CD14-positive monocyte (primary cell): ENCODE measurements around the gene CCDC40. TPM values are rescaled to one million over a fixed set of nuclear protein-coding genes. Genes with fewer than 3 reads are reported as not detected.

Experiments used
- DNase-seq, 3 donors: peaks; one replicate each; pipeline ENCODE4 v3.0.0-alpha.2; 2011 to 2022
- H2AFZ ChIP-seq: 2 replicates; pipeline ENCODE4 v1.6.0; 2012; ENCODE audit warnings: mild to moderate bottlenecking, low read depth, low read length, inconsistent platforms; ENCODE audit not compliant: insufficient read depth, poor library complexity, severe bottlenecking
- H3K27ac ChIP-seq, 2 donors: 1 replicate in 1 of 2; 2 replicates in 1 of 2; pipeline ENCODE4 v1.5.1; 2012 to 2013; ENCODE audit warnings: low read length in 2 of 2, control low read depth in 1 of 2, inconsistent platforms in 1 of 2, low read depth in 1 of 2, mild to moderate bottlenecking in 1 of 2
- H3K27me3 ChIP-seq, 2 donors: one replicate each; pipeline versions ENCODE4 v1.6.0 to v1.6.1; 2011 to 2013; ENCODE audit warnings: low read length in 2 of 2; ENCODE audit not compliant: control insufficient read depth in 2 of 2, insufficient read depth in 2 of 2
- H3K36me3 ChIP-seq, 2 donors: replicated peaks in 1 of 2; 1 replicate in 1 of 2; 2 replicates in 1 of 2; pipeline versions ENCODE4 v1.5.1 to v1.6.1; 2012 to 2013; ENCODE audit warnings: low read length in 2 of 2, control low read depth in 1 of 2, inconsistent platforms in 1 of 2, mild to moderate bottlenecking in 1 of 2; ENCODE audit not compliant: insufficient read depth in 2 of 2, control insufficient read depth in 1 of 2
- H3K4me1 ChIP-seq, 2 donors: 1 replicate in 1 of 2; 2 replicates in 1 of 2; pipeline versions ENCODE4 v1.5.1 to v1.6.1; 2012 to 2013; ENCODE audit warnings: low read length in 2 of 2, control low read depth in 1 of 2, inconsistent platforms in 1 of 2, mild to moderate bottlenecking in 1 of 2, moderate library complexity in 1 of 2; ENCODE audit not compliant: insufficient read depth in 2 of 2, control insufficient read depth in 1 of 2
- H3K4me2 ChIP-seq: replicated peaks from 2 replicates; pipeline ENCODE3; 2012; ENCODE audit warnings: low read length, moderate library complexity, mild to moderate bottlenecking; ENCODE audit not compliant: poor library complexity, severe bottlenecking; ENCODE audit errors: extremely low read depth
- H3K4me3 ChIP-seq, 3 experiments: fragments of 200-600 bp in 1 of 3; sonication (generic) in 1 of 3; replicated peaks in 1 of 3; 1 replicate in 2 of 3; 2 replicates in 1 of 3; pipeline ENCODE4 v1.5.1; 2011 to 2013; ENCODE audit warnings: low read length in 3 of 3, mild to moderate bottlenecking in 3 of 3, control low read depth in 2 of 3, low read depth in 2 of 3, inconsistent platforms in 1 of 3, moderate library complexity in 1 of 3
- H3K79me2 ChIP-seq: 2 replicates; pipeline ENCODE4 v1.6.0; 2012; ENCODE audit warnings: mild to moderate bottlenecking, control low read depth, inconsistent platforms, low read length, moderate library complexity; ENCODE audit not compliant: insufficient read depth
- H3K9ac ChIP-seq: 2 replicates; pipeline ENCODE4 v1.6.0; 2017; ENCODE audit warnings: low read length, mild to moderate bottlenecking; ENCODE audit not compliant: insufficient read depth, poor library complexity, severe bottlenecking
- H3K9me3 ChIP-seq, 2 donors: replicated peaks in 1 of 2; 1 replicate in 1 of 2; 2 replicates in 1 of 2; pipeline versions ENCODE4 v1.5.1 to v1.6.1; 2012 to 2013; ENCODE audit warnings: low read length in 2 of 2, control low read depth in 1 of 2; ENCODE audit not compliant: control insufficient read depth in 1 of 2, insufficient read depth in 1 of 2
- H4K20me1 ChIP-seq: 2 replicates; pipeline ENCODE4 v1.6.0; 2012; ENCODE audit warnings: mild to moderate bottlenecking, low read length, control low read depth, moderate library complexity; ENCODE audit not compliant: insufficient read depth
- H3K27ac Mint-ChIP-seq, 7 donors: one replicate each; pipeline ENCODE4 v1.8.0; 2020; ENCODE audit warnings: mild to moderate bottlenecking in 7 of 7, mixed read lengths in 7 of 7, moderate library complexity in 6 of 7, inconsistent platforms in 2 of 7
- H3K27me3 Mint-ChIP-seq, 3 donors: one replicate each; pipeline ENCODE4 v1.8.0; 2021 to 2022; ENCODE audit warnings: low read depth in 3 of 3, mild to moderate bottlenecking in 3 of 3, mixed read lengths in 3 of 3, moderate library complexity in 3 of 3, inconsistent platforms in 1 of 3
- H3K36me3 Mint-ChIP-seq, 2 donors: one replicate each; pipeline ENCODE4 v1.8.0; 2020; ENCODE audit warnings: mixed read lengths in 2 of 2, inconsistent platforms in 1 of 2, mild to moderate bottlenecking in 1 of 2
- H3K4me1 Mint-ChIP-seq: one replicate; pipeline ENCODE4 v1.8.0; 2020; ENCODE audit warnings: mild to moderate bottlenecking, mixed read lengths
- H3K4me3 Mint-ChIP-seq, 2 donors: one replicate each; pipeline ENCODE4 v1.8.0; 2020; ENCODE audit warnings: mild to moderate bottlenecking in 2 of 2, mixed read lengths in 2 of 2, moderate library complexity in 1 of 2
- H3K9me3 Mint-ChIP-seq, 7 donors: one replicate each; pipeline ENCODE4 v1.8.0; 2020 to 2022; ENCODE audit warnings: mixed read lengths in 7 of 7, mild to moderate bottlenecking in 6 of 7, moderate library complexity in 6 of 7, inconsistent platforms in 2 of 7
- WGBS: methylation state at CpG from one replicate; pipeline ENCODE4 v1.1.5; 2013; ENCODE audit warnings: missing lambda C conversion rate; ENCODE audit not compliant: insufficient coverage; 5-methylcytosine and 5-hydroxymethylcytosine counted together
- intact Hi-C, 2 donors: fragments of 100-400 bp; cut with micrococcal nuclease; formaldehyde crosslinking; loops; one replicate each; pipeline versions ENCODE4 v1.15.0 to v1.15.1; 2023
- polyA plus RNA-seq, 3 donors: library from polyadenylated mRNA; depleted of rRNA in 1 of 3; unstranded in 2 of 3; stranded (reverse) in 1 of 3; fragments of 300-500 nt in 2 of 3; fragments of >200 nt in 1 of 3; fragmentation: Illumina TruSeq in 2 of 3; gene quantifications; 1 replicate in 2 of 3; 2 replicates in 1 of 3; pipeline ENCODE4 v1.2.3, GENCODE V29; 2012 to 2021
- TF ChIP-seq, protein P1 (sequence below): fragments of 200-600 bp; IDR thresholded peaks from one replicate; pipeline ENCODE4 v1.8.0; 2022; ENCODE audit warnings: antibody characterized with exemption, mild to moderate bottlenecking

CCDC40 gene
- polyA plus RNA-seq, 3 donors, result 0.21 to 0.27 TPM; not detected in 1

DNA sequence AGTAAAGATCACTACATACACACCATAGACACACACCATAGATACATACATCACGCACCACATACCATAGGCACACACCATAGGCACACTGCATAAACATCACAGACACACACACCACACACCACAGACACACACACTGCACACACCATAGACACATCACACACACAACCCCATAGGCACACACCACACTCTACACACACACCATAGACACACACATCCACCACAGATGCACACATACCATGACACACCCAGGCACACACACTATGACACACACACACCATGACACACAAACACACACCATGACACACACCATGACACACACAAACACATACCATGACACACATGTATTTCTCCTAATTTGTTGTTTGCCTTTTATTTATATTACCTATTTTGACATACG is 14.8 kb upstream of the CCDC40 start:
- Mint-ChIP-seq H3K9me3 (peaks cover 0 to 2% (median 0%) of the 10 kb centered on the region in 7 donors), H3K4me1 (no peaks in the 10 kb centered on the region), H3K36me3 (no peaks in the 10 kb centered on the region), H3K27ac (peak overlapping the region in 1 of 7 donors; percentile 2), H3K27me3 (peaks cover 0 to 1% (median 0%) of the 10 kb centered on the region in 3 donors), H3K4me3 (no peak overlapping the region)
- H4K20me1 ChIP-seq, result no peaks in the 10 kb centered on the region
- 90% methylated on average over 1 of the region's 2 CpGs for WGBS
- no peaks in the 10 kb centered on the region for H3K9me3 ChIP-seq
- TF ChIP-seq, protein P1, sequence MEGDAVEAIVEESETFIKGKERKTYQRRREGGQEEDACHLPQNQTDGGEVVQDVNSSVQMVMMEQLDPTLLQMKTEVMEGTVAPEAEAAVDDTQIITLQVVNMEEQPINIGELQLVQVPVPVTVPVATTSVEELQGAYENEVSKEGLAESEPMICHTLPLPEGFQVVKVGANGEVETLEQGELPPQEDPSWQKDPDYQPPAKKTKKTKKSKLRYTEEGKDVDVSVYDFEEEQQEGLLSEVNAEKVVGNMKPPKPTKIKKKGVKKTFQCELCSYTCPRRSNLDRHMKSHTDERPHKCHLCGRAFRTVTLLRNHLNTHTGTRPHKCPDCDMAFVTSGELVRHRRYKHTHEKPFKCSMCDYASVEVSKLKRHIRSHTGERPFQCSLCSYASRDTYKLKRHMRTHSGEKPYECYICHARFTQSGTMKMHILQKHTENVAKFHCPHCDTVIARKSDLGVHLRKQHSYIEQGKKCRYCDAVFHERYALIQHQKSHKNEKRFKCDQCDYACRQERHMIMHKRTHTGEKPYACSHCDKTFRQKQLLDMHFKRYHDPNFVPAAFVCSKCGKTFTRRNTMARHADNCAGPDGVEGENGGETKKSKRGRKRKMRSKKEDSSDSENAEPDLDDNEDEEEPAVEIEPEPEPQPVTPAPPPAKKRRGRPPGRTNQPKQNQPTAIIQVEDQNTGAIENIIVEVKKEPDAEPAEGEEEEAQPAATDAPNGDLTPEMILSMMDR, result no peak
- no peaks in the 10 kb centered on the region for H3K79me2 ChIP-seq
- H3K36me3 ChIP-seq, result no peaks in the 10 kb centered on the region
- H3K4me1 ChIP-seq, result no peaks in the 10 kb centered on the region
- intact Hi-C loops, result no loop called here
- H3K4me2 ChIP-seq, result no peak overlapping the region
- no peaks in the 10 kb centered on the region for H3K27me3 ChIP-seq
- no peak overlapping the region for H3K4me3 ChIP-seq
- H3K9ac ChIP-seq, result no peak overlapping the region
- DNase-seq, result no peak
- H2AFZ ChIP-seq, result no peak overlapping the region
- H3K27ac ChIP-seq, result no peak overlapping the region

DNA sequence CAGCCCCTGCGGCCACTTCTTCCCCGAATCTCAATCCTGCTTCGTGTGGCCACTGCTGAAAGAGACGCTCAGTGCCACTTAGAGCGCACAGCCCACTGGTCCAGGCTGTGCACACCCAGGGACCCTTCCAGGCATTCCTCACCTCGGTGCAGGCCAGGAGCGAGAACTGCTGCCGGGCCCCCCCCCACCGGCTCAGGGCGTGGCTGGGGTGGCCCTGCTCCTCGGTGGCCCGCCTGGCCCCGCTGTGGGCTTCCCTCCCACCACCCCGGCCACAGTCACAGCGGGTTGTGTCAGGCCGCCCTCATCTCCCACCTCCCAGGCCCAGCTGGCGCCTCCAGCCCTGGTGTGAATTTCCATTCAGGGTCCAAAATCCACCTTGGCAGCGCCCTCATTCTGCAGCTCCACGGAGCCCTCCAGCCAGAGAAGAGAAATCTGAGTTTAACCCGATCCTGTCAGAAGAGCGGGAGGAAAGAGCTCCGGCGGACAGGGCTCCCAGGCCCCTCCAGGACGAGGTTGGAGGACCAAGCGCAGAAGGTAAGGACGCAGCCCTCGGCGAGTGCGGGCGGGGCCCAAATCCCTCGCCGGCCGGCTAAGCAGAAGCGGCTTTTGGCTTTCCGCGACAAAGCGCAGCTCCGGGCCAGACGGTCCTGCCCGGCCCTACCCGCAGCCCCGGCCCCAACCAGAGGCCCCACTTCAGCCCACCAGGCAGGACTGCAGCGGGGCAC is 12.8 kb upstream of the CCDC40 start:
- Mint-ChIP-seq H3K27ac (peak overlapping the region in 1 of 7 donors; percentile 14), H3K4me3 (no peak overlapping the region), H3K4me1 (peaks cover 1% of the 10 kb centered on the region), H3K36me3 (no peaks in the 10 kb centered on the region), H3K9me3 (peaks cover 0 to 2% (median 0%) of the 10 kb centered on the region in 7 donors), H3K27me3 (no peaks in the 10 kb centered on the region)
- no peaks in the 10 kb centered on the region for H3K4me1 ChIP-seq
- no peaks in the 10 kb centered on the region for H3K27me3 ChIP-seq
- intact Hi-C loops, result no loop called here
- no peak overlapping the region for H3K4me3 ChIP-seq
- no peak overlapping the region for H3K9ac ChIP-seq
- WGBS, result 95% methylated on average over 43 of the region's 43 CpGs
- H3K4me2 ChIP-seq, result no peak overlapping the region
- no peak overlapping the region for H3K27ac ChIP-seq
- TF ChIP-seq, protein P1, result no peak
- H4K20me1 ChIP-seq, result no peaks in the 10 kb centered on the region
- H3K9me3 ChIP-seq, result no peaks in the 10 kb centered on the region
- DNase-seq, result no peak
- no peaks in the 10 kb centered on the region for H3K36me3 ChIP-seq
- no peak overlapping the region for H2AFZ ChIP-seq
- no peaks in the 10 kb centered on the region for H3K79me2 ChIP-seq
